Measurements from ENCODE around the gene FDX1. TPM values are rescaled to one million over a fixed set of nuclear protein-coding genes. Genes with fewer than 3 reads are reported as not detected.
"Not testable (repeated sequence)": the region's sequence is repeated elsewhere in the genome, so short reads cannot be mapped to it uniquely, and the experiment has no call there.

Gene FDX1
- total RNA-seq, 1 donor from 2014 or later, result 9.7 TPM

DNA sequence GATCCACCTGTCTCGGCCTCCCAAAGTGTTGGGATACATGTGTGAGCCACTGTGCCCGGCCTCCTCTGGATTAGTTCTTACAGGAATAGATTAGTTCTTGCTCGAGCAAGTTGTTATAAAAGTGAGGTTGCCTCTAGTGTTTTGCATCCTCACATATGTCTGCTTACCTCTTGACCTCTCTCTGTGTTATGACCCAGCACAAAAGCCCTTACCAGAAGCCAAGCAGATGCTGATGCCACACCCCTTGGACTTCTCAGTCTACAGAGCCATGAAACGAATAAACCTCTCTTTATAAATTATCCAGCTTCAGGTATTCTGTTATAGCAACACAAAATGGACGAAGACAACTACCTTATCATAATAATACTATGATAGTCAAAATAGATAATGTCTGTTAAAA, 22.4 kb upstream of the FDX1 start:
- no peak for TF ChIP-seq CTCF (IDR thresholded peaks at IDR 0.05; ENCODE audit: unreplicated experiment)
- DNase-seq (ENCODE audit: low spot score in 2 of 2, unreplicated experiment in 2 of 2), result no peak
- Mint-ChIP-seq H3K4me3 (no peak overlapping the region), H3K36me3 (peaks cover 8% of the 10 kb centered on the region), H3K4me1 (peaks cover 16% of the 10 kb centered on the region), H3K9me3 (peaks cover 25% of the 10 kb centered on the region), H3K27me3 (ENCODE audit: low read depth) (no peaks in the 10 kb centered on the region), H3K27ac (no peak overlapping the region)

GRCh38 chr11:110409174-110409573, 20.6 kb upstream of the FDX1 start:
- peaks cover 25% of the 10 kb centered on the region for H3K9me3 Mint-ChIP-seq
- H3K27me3 Mint-ChIP-seq (ENCODE audit: low read depth), result no peaks in the 10 kb centered on the region
- H3K4me1 Mint-ChIP-seq, result peaks cover 16% of the 10 kb centered on the region
- no peak for DNase-seq (ENCODE audit: low spot score in 2 of 2, unreplicated experiment in 2 of 2)
- no peak for TF ChIP-seq CTCF (IDR thresholded peaks at IDR 0.05; ENCODE audit: unreplicated experiment)
- peaks cover 8% of the 10 kb centered on the region for H3K36me3 Mint-ChIP-seq
- H3K27ac Mint-ChIP-seq, result no peak overlapping the region
- H3K4me3 Mint-ChIP-seq, result no peak overlapping the region

- TF ChIP-seq CTCF (IDR thresholded peaks at IDR 0.05; ENCODE audit: unreplicated experiment), result no peak
- no peak overlapping the region for H3K4me3 Mint-ChIP-seq
- H3K4me1 Mint-ChIP-seq, result peaks cover 10% of the 10 kb centered on the region
- H3K27me3 Mint-ChIP-seq (ENCODE audit: low read depth), result no peaks in the 10 kb centered on the region
- H3K9me3 Mint-ChIP-seq, result peaks cover 16% of the 10 kb centered on the region
- H3K27ac Mint-ChIP-seq, result no peak overlapping the region
- DNase-seq (ENCODE audit: low spot score in 2 of 2, unreplicated experiment in 2 of 2), result no peak
- peaks cover 8% of the 10 kb centered on the region for H3K36me3 Mint-ChIP-seq
Observed at GRCh38 chr11:110410651-110411050, 19.1 kb upstream of the FDX1 start.

DNA sequence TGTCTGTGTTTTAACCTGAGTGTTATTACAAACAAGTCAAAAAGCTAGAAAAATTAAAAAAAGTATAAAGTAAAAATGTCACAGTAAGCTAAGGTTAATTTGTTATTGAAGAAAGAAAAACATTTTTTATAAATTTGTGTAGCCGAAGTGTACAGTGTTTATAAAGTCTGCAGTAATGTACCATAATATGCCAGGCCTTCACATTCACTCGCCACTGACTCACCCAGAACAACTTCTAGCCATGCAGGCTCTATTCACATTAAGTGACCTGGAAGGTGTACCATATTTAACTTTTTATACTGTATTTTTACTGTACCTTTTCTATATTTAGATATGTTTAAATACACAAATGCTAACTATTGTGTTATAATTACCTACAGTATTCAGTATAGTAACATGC, 14.7 kb upstream of the FDX1 start:
- TF ChIP-seq CTCF (IDR thresholded peaks at IDR 0.05; ENCODE audit: unreplicated experiment), result no peak
- no peak for DNase-seq (ENCODE audit: low spot score in 2 of 2, unreplicated experiment in 2 of 2)
- H3K27ac Mint-ChIP-seq, result no peak overlapping the region
- H3K36me3 Mint-ChIP-seq, result no peaks in the 10 kb centered on the region
- H3K27me3 Mint-ChIP-seq (ENCODE audit: low read depth), result no peaks in the 10 kb centered on the region
- H3K9me3 Mint-ChIP-seq, result peaks cover 9% of the 10 kb centered on the region
- no peak overlapping the region for H3K4me3 Mint-ChIP-seq
- H3K4me1 Mint-ChIP-seq, result no peaks in the 10 kb centered on the region

DNA sequence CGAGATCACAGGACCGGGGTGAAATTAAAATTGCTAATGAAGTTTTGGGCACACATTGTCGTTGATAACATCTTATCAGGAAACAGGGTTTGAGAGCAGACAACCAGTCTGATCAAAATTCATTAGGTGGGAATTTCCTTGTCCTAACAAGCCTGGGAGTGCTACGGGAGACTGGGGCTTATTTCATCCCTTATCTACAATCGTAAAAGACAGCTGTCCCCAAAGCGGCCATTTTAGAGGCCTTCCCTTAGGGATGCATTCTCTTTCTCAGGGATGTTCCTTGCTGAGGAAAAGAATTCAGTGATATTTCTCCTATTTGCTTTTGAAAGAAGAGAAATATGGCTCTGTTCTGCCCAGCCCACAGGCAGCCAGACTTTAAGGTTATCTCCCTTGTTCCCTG, 8.1 kb upstream of the FDX1 start:
- not testable (repeated sequence) for H3K4me3 Mint-ChIP-seq; H3K27ac Mint-ChIP-seq; H3K36me3 Mint-ChIP-seq; H3K4me1 Mint-ChIP-seq; DNase-seq (ENCODE audit: low spot score in 2 of 2, unreplicated experiment in 2 of 2); H3K27me3 Mint-ChIP-seq (ENCODE audit: low read depth)
- peaks cover 28% of the 10 kb centered on the region for H3K9me3 Mint-ChIP-seq

- no peaks in the 10 kb centered on the region for H3K27me3 Mint-ChIP-seq (ENCODE audit: low read depth)
- TF ChIP-seq CTCF (IDR thresholded peaks at IDR 0.05; ENCODE audit: unreplicated experiment), result no peak
- no peak for DNase-seq (ENCODE audit: low spot score in 2 of 2, unreplicated experiment in 2 of 2)
- H3K4me1 Mint-ChIP-seq, result peaks cover 7% of the 10 kb centered on the region
- peaks cover 2% of the 10 kb centered on the region for H3K36me3 Mint-ChIP-seq
- H3K4me3 Mint-ChIP-seq, result no peak overlapping the region
- H3K27ac Mint-ChIP-seq, result no peak overlapping the region
- peaks cover 28% of the 10 kb centered on the region for H3K9me3 Mint-ChIP-seq
Observed at GRCh38 chr11:110422306-110422905, 7.3 kb upstream of the FDX1 start.
